Measurements from ENCODE around the gene WWOX.

The WWOX gene

DNA sequence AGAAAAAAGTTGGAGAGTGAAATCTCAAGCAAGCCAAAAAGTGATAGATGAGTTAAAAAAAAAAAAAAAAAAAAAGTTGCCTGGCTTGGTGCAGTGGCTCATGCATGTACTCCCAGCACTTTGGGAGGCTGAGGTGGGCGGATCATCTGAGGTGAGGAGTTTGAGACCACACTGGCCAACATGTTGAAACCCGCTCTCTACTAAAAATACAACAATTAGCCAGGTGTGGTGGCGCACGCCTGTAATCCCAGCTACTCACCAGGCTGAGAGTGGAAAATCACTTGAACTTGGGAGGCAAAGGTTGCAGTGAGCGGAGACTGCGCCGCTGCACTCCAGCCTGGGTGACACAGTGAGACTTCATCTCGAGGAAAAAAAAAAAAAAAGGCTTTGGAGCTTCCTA, 668.8 kb downstream of the WWOX start:
- DNase-seq (ENCODE audit: low read depth) = no peak
- no peak for TF ChIP-seq CTCF (IDR thresholded peaks at IDR 0.05; ENCODE audit: low read depth, low read length)
- TF ChIP-seq MAX (IDR thresholded peaks at IDR 0.05; ENCODE audit: low read depth, low read length) = no peak
- TF ChIP-seq POLR2A (IDR thresholded peaks at IDR 0.05; ENCODE audit: extremely low read depth, insufficient read length) = no peak
- TF ChIP-seq MYC (IDR thresholded peaks at IDR 0.05; ENCODE audit: low read depth, low read length) = no peak
- no peak overlapping the region for H3K4me3 ChIP-seq (ENCODE audit: low read depth, low read length)

DNA sequence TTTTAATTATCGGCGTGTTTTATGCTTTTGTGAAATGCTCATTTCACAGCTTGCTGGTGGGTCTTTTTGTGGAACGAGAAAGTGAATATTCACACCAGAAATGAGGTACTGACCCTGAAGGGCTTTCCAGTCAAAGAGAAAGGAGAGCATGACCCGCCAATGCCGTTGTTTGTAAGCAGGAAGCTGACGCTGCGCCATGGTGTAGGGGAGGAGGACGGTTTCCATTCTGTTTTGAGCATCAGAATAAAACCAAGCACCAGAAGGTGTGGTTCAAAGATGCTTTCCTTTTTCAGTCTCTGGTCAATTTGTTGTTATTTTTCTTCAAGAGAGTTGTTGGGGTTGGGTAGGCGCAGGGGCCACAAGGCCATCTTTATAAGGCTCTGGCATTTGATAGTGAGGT, 669.3 kb downstream of the WWOX start:
- H3K4me3 ChIP-seq (ENCODE audit: low read depth, low read length) = no peak overlapping the region
- TF ChIP-seq MAX (IDR thresholded peaks at IDR 0.05; ENCODE audit: low read depth, low read length) = no peak
- no peak for TF ChIP-seq CTCF (IDR thresholded peaks at IDR 0.05; ENCODE audit: low read depth, low read length)
- TF ChIP-seq POLR2A (IDR thresholded peaks at IDR 0.05; ENCODE audit: extremely low read depth, insufficient read length) = no peak
- TF ChIP-seq MYC (IDR thresholded peaks at IDR 0.05; ENCODE audit: low read depth, low read length) = no peak
- no peak for DNase-seq (ENCODE audit: low read depth)

GRCh38 chr16:78770353-78771091, 671.1 kb downstream of the WWOX start:
- no peak for TF ChIP-seq MYC (IDR thresholded peaks at IDR 0.05; ENCODE audit: low read depth, low read length)
- TF ChIP-seq MAX (IDR thresholded peaks at IDR 0.05; ENCODE audit: low read depth, low read length) = no peak
- no peak for TF ChIP-seq POLR2A (IDR thresholded peaks at IDR 0.05; ENCODE audit: extremely low read depth, insufficient read length)
- TF ChIP-seq CTCF (IDR thresholded peaks at IDR 0.05; ENCODE audit: low read depth, low read length) = peak; percentile 90
- peak; percentile 73 for DNase-seq (ENCODE audit: low read depth)

DNA sequence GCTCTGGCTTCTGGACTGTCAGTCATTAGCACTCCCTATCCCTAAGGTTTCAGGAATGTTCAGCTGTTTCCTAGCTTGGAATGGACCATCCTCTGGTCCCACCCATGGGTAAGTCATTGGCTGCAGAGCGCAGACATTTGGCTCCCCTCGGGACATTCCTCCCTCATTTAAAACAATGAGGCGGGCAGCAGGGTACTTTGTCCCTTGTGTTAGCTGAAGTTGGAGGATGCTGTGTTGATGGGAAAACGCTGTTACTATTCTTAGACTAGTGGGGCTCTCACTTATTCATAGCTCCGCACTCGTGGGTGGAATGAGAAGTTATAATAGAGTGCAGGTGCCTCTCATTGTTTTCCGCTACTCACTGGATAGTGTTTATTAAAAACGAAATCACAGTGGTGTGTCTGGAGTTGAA, 673.8 kb downstream of the WWOX start:
- TF ChIP-seq MAX (IDR thresholded peaks at IDR 0.05; ENCODE audit: low read depth, low read length) (no peak), CTCF (IDR thresholded peaks at IDR 0.05; ENCODE audit: low read depth, low read length) (no peak), POLR2A (IDR thresholded peaks at IDR 0.05; ENCODE audit: extremely low read depth, insufficient read length) (no peak), MYC (IDR thresholded peaks at IDR 0.05; ENCODE audit: low read depth, low read length) (no peak)
- H3K4me3 ChIP-seq (ENCODE audit: low read depth, low read length) = no peak overlapping the region
- no peak for DNase-seq (ENCODE audit: low read depth)

More at GRCh38 chr16:78770353-78771091, 671.1 kb downstream of the WWOX start:
- no peak overlapping the region for H3K4me3 ChIP-seq (ENCODE audit: low read depth, low read length)

DNA sequence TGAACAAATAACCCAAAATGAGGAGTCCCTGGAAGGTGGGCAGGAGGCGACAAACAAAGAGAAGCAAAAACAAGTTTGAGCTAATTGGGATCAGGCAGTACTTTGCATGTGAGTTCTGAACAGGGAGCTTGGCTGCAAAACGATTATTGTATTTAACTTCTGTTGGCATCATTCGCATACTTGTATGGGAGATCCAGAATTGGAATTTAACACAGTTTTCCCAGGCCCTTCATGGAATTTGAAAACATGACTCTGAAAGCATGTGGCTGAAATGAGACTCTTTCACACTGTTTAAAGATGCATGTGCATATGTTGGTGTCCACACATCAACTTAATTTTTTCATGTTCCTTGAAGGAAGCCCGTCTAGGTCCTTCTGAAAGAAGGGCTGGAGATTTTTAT, 674.3 kb downstream of the WWOX start:
- no peak for DNase-seq (ENCODE audit: low read depth)
- TF ChIP-seq MYC (IDR thresholded peaks at IDR 0.05; ENCODE audit: low read depth, low read length) (no peak), POLR2A (IDR thresholded peaks at IDR 0.05; ENCODE audit: extremely low read depth, insufficient read length) (no peak), MAX (IDR thresholded peaks at IDR 0.05; ENCODE audit: low read depth, low read length) (no peak), CTCF (IDR thresholded peaks at IDR 0.05; ENCODE audit: low read depth, low read length) (no peak)
- no peak overlapping the region for H3K4me3 ChIP-seq (ENCODE audit: low read depth, low read length)

Data from NB4 (cell line).